Epithelial cell of proximal tubule (primary cell): ENCODE measurements around the gene COA6. TPM values are rescaled to one million over a fixed set of nuclear protein-coding genes. Genes with fewer than 3 reads are reported as not detected.
"Not testable (repeated sequence)": the region's sequence is repeated elsewhere in the genome, so short reads cannot be mapped to it uniquely, and the experiment has no call there.

ENCODE experiments used
- DNase-seq: peaks from one replicate; pipeline ENCODE4 v3.0.0-alpha.2; 2011; ENCODE audit warnings: low read depth
- H3K4me3 ChIP-seq: 2 replicates; pipeline ENCODE4 v1.5.1; 2011; ENCODE audit warnings: low read depth, mild to moderate bottlenecking, low read length
- CTCF ChIP-seq: conservative IDR thresholded peaks from 2 replicates; pipeline ENCODE4 v1.5.1; 2012; ENCODE audit warnings: low read depth, mild to moderate bottlenecking, low read length
- total RNA-seq: library from RNA; depleted of rRNA; stranded (reverse); fragments of >200 nt; gene quantifications from 2 replicates; pipeline ENCODE4 v1.2.3, GENCODE V29; 2015

Gene COA6
- total RNA-seq, 1 donor from 2014 or later: 31.8 TPM

DNA sequence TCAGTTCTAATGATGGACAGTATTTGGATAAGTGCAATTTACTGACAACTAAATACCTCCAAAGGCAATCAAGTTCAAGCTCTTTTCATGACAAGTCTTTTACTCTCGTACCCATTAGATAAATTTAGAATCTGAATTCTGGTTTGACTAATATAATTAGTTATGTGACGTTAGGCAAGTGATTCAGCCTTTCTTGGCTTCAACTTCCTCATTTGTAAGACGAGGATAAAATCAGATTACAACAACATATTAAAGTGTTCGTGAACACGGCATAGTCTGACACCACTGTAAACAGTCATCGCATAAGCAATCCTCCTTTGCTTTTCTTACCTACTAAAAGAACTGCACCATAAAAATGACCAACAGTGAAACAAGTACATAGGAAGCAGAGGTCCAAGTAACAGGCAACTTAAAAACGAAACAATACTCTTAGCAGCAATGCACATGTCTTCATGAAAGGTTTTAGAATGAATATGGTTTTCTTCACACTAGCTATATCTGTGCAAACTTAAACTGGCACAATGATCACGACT is 25.7 kb downstream of the COA6 start:
- no peak overlapping the region for H3K4me3 ChIP-seq
- DNase-seq: no peak
- no peak for TF ChIP-seq CTCF

DNA sequence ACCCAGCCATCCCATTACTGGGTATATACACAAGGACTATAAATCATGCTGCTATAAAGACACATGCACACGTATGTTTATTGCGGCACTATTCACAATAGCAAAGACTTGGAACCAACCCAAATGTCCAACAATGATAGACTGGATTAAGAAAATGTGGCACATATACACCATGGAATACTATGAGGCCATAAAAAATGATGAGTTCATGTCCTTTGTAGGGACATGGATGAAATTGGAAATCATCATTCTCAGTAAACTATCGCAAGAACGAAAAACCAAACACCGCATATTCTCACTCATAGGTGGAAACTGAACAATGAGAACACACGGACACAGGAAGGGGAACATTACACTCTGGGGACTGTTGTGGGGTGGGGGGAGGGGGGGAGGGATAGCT is 26.3 kb downstream of the COA6 start:
- DNase-seq, H3K4me3 ChIP-seq: not testable (repeated sequence)

GRCh38 chr1:234400773-234401172 is 27.5 kb downstream of the COA6 start:
- TF ChIP-seq CTCF: no peak
- H3K4me3 ChIP-seq: no peak overlapping the region
- no peak for DNase-seq

GRCh38 chr1:234401658-234402057 is 28.4 kb downstream of the COA6 start:
- no peak overlapping the region for H3K4me3 ChIP-seq
- no peak for TF ChIP-seq CTCF
- no peak for DNase-seq

- H3K4me3 ChIP-seq: no peak overlapping the region
- no peak for DNase-seq
- TF ChIP-seq CTCF: no peak
Measured at GRCh38 chr1:234402939-234403338, 29.7 kb downstream of the COA6 start.

GRCh38 chr1:234405676-234406075 is 32.4 kb downstream of the COA6 start:
- TF ChIP-seq CTCF: no peak
- no peak overlapping the region for H3K4me3 ChIP-seq
- no peak for DNase-seq

- DNase-seq: no peak
- TF ChIP-seq CTCF: no peak
- no peak overlapping the region for H3K4me3 ChIP-seq
Measured at GRCh38 chr1:234406871-234407270, 33.6 kb downstream of the COA6 start.

DNA sequence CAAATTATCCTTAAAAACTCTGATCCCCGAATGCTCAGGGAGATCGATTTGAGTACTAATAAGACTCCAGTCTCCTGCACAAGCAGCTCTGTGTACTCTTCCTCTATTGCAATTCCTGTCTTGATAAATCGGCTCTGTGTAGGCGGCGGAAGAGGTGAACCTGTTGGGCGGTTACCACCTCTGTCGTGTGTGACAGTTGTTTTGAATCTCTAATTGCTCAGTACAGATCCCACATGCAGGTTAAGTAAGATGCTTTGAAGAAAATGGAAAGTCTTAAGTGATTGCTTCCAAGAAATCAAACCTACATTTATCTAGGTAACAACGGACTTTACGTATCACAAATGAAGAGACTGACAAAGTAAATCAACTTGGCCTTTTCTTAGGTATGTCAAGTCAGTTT is 35.5 kb downstream of the COA6 start:
- no peak for TF ChIP-seq CTCF
- H3K4me3 ChIP-seq: no peak overlapping the region
- DNase-seq: no peak
